T-helper 1 cell (primary cell): ENCODE data around the gene HTR2C.
"Not testable (repeated sequence)": the region's sequence is repeated elsewhere in the genome, so short reads cannot be mapped to it uniquely, and the experiment has no call there.

Experiments used
- DNase-seq, 5 donors: peaks; one replicate each; pipeline ENCODE4 v3.0.0-alpha.2; 2012 to 2020
- total RNA-seq, 4 donors: gene quantifications; one replicate each; lab custom pipeline; 2026; lab: John Stamatoyannopoulos, UW

The HTR2C gene
- 0 reads per million in 4 donors for total RNA-seq

- DNase-seq, result no peak
Measured at GRCh38 chrX:114583646-114584374, at the start of gene HTR2C. TSS of gene HTR2C (plus strand) at chrX:114584086. CDS start at chrX:114726937, 142,851 bp downstream.

- no peak for DNase-seq
Measured at GRCh38 chrX:114580336-114580735, 3.5 kb upstream of the HTR2C start.

GRCh38 chrX:114581528-114582263 is 2.2 kb upstream of the HTR2C start:
- no peak for DNase-seq

GRCh38 chrX:114582264-114582632 is 1.6 kb upstream of the HTR2C start:
- no peak for DNase-seq

GRCh38 chrX:114582698-114583395 is 1.0 kb upstream of the HTR2C start:
- no peak for DNase-seq

GRCh38 chrX:114584375-114584943 is 573 bp downstream of the HTR2C start:
- DNase-seq, result no peak

GRCh38 chrX:114584983-114585842 is 1.3 kb downstream of the HTR2C start:
- DNase-seq, result no peak

GRCh38 chrX:114591121-114591520 is 7.2 kb downstream of the HTR2C start:
- no peak for DNase-seq

GRCh38 chrX:114599305-114599704 is 15.4 kb downstream of the HTR2C start:
- DNase-seq, result no peak

- no peak for DNase-seq
Measured at GRCh38 chrX:114599911-114600310, 16.0 kb downstream of the HTR2C start.

- not testable (repeated sequence) for DNase-seq
Measured at GRCh38 chrX:114606619-114607018, 22.7 kb downstream of the HTR2C start.

- DNase-seq, result peak in 1 of 5 donors; percentile 11
Measured at GRCh38 chrX:114611018-114611619, 27.2 kb downstream of the HTR2C start.

- no peak for DNase-seq
Measured at GRCh38 chrX:114615765-114616164, 31.9 kb downstream of the HTR2C start.

GRCh38 chrX:114619874-114620273 is 36.0 kb downstream of the HTR2C start:
- no peak for DNase-seq

- no peak for DNase-seq
Measured at GRCh38 chrX:114626323-114626722, 42.4 kb downstream of the HTR2C start.

- DNase-seq, result no peak
Measured at GRCh38 chrX:114635986-114636385, 52.1 kb downstream of the HTR2C start.

- no peak for DNase-seq
Measured at GRCh38 chrX:114650351-114650750, 66.5 kb downstream of the HTR2C start.

- DNase-seq, result no peak
Measured at GRCh38 chrX:114675365-114675764, 91.5 kb downstream of the HTR2C start.

GRCh38 chrX:114700533-114700932 is 116.6 kb downstream of the HTR2C start:
- DNase-seq, result not testable (repeated sequence)

GRCh38 chrX:114709406-114709805 is 125.5 kb downstream of the HTR2C start:
- no peak for DNase-seq

- DNase-seq, result no peak
Measured at GRCh38 chrX:114710571-114710970, 126.7 kb downstream of the HTR2C start.

GRCh38 chrX:114712466-114712865 is 128.6 kb downstream of the HTR2C start:
- DNase-seq, result no peak
